22Rv1 (cell line): Measurements from ENCODE around the gene ZBTB21.

Experiments
- H3K27ac ChIP-seq: fragments of 450-650 bp; 2 replicates; pipeline ENCODE4 v1.5.1; 2017
- ZFX ChIP-seq: fragments of 450-650 bp; IDR thresholded peaks from 2 replicates; pipeline ENCODE4 v1.6.1; 2017; ENCODE audit warnings: antibody characterized with exemption, borderline replicate concordance
- TF ChIP-seq, protein P1 (sequence below): fragments of 450-650 bp; IDR thresholded peaks from 2 replicates; pipeline ENCODE4 v1.5.1; 2017; ENCODE audit warnings: mild to moderate bottlenecking

The ZBTB21 gene

DNA sequence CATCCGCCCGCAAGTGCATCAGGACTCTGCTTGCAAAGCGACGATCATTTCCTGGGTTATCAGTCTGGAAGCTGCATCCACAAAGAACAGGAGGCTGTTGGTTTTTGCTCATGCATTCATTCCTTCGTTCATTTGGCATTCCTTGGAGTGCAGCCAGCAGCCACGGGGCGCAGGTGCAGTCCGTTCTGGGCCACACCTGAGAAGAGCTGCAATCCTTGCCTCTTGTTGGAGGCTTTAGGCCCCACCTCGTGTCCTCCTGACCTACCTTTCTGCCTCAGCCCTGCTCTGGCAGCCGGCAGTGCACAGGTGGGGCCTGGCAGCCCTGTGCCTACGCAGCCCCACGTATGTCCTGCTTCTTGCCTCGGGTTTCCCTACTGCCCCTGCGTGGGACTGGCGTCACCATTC lies 36.7 kb downstream of the ZBTB21 start:
- TF ChIP-seq ZFX: no peak
- TF ChIP-seq, protein P1, sequence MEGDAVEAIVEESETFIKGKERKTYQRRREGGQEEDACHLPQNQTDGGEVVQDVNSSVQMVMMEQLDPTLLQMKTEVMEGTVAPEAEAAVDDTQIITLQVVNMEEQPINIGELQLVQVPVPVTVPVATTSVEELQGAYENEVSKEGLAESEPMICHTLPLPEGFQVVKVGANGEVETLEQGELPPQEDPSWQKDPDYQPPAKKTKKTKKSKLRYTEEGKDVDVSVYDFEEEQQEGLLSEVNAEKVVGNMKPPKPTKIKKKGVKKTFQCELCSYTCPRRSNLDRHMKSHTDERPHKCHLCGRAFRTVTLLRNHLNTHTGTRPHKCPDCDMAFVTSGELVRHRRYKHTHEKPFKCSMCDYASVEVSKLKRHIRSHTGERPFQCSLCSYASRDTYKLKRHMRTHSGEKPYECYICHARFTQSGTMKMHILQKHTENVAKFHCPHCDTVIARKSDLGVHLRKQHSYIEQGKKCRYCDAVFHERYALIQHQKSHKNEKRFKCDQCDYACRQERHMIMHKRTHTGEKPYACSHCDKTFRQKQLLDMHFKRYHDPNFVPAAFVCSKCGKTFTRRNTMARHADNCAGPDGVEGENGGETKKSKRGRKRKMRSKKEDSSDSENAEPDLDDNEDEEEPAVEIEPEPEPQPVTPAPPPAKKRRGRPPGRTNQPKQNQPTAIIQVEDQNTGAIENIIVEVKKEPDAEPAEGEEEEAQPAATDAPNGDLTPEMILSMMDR: no peak

DNA sequence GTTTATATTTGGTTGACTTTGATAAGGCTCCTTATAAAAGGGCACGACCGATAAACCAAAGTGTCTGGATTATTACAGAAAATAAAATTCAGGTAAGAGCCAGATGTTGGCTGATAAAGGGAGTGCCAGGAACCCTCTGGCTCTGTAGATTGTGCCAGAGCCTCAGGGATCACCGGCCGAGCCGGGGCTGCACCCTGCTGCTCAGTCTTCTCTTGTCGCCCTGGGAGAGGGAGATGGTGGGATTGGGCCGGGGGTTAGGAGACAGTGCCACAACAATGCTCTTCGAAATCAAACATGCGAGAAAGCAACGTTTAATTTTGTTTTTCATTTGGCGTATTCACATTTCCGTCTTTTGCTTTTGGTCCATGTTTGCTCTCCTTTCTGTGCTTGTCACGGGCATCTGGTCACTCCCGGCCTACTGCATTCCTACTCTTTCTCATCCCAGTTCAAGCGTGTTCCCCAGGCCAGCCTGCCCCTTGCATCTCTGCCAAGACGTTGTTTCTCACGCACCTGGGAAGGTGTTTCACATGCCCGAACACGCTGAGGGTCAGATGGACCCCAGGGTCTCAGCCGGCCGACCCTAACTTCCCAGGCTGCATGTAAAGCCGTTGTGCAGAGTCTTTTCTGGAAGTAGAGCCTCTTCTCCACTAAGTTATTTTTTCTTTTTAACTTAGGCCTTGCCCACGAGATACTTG lies 37.5 kb downstream of the ZBTB21 start:
- no peak overlapping the region for H3K27ac ChIP-seq
- TF ChIP-seq ZFX: no peak
- TF ChIP-seq, protein P1: no peak

More for the DNA sequence above, 36.7 kb downstream of the ZBTB21 start:
- no peak overlapping the region for H3K27ac ChIP-seq

DNA sequence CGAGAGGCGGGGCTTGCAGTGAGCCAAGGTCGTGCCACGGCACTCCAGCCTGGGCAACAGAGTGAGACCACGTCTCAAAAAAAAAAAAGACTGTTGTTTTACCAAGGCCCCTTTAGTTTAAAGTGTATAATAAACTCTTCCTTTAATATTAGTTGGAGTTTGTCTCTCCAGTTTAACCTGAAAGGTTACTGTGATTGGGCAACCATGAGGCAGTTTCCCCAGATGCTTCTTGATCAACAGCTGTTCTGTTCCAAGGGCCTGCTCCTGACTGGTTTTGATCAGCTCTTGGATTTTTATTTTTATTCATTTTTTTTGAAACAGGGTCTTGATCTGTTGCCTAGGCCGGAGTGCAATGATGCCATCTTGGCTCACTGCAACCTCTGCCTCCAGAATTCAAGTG lies 38.3 kb downstream of the ZBTB21 start:
- no peak overlapping the region for H3K27ac ChIP-seq
- no peak for TF ChIP-seq ZFX
- TF ChIP-seq, protein P1: no peak

DNA sequence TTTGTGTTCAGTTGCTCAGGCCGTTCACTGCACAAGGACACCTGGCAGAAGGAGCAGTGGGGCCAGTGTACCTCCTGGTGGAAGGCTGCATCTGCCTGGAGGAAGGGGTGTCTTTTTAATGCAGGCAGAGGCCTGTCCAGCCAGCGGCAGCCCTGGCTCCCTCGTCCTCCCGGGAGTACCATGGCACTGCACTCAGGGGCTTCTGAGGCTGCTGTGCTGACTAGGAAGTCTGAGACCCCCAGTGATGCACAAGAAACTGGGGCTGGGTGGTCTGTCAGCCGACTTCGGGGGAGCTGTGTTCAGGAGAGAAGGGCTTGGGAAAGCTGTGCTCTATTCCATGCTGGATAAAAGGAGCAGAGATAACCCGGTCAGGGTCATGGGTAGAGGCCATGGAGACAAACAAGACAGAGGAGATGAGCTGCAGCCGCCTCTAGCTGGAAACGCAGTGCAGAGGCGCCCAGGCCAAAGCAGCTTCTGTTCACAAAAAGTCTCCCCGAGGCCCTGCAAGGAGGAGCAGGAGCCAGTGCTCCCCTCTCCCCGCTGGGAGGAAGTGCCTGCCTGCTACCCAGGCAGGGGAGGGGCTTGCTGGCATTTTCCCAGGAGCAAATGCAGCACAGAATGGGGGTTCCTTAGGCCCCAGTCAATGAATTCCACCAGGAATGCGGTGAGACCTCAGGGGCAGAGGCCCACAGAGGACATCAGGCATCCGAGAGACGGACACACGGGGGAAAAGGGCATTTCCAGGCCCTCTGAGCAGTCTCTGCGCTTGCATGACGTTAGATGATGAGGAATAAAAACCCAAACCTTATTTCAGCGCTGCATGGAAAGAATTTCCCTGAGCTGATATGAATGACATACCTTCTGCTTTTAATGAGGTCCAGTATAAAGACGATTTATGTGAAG lies 39.2 kb downstream of the ZBTB21 start:
- no peak overlapping the region for H3K27ac ChIP-seq
- TF ChIP-seq ZFX: no peak
- TF ChIP-seq, protein P1: no peak

DNA sequence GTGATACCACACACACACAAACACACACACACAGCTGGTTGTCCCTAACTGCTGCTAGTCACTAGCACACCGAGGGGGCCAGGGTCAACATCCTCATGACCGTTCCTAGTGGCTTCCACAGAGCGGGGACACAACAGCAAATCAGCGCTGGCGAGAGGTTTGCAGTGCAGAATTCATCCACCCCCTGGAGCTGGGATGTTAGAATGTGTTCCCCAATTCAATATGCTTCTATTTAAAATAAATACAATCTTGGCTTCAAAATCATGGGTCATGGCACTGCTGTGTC lies 40.1 kb downstream of the ZBTB21 start:
- H3K27ac ChIP-seq: no peak overlapping the region
- TF ChIP-seq, protein P1: no peak
- no peak for TF ChIP-seq ZFX

DNA sequence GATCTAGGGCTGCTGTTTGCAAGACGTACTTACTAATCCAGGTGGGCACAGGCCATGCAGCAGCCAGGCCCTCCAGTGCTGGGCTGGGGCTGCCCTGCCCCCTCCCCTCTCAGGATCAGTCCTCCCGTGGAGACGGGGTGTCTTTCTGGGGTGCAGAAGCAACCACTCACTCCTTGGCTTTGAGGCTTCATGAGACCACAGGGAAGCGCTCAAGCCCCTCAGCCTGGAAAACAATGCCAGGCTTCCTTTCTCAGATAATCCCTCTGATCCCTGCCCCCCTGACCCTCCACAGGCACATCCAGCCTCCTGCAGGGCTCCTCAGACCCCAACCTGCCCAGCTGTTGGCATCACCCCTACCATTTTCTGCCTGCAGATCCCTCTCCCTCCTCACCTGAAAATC lies 42.5 kb downstream of the ZBTB21 start:
- no peak overlapping the region for H3K27ac ChIP-seq
- no peak for TF ChIP-seq ZFX
- TF ChIP-seq, protein P1: no peak
